GM19463 (cell line): Measurements from ENCODE around the gene RENBP.

Experiments used
- ATAC-seq: cut with Tn5 transposase; IDR thresholded peaks from one replicate; pipeline ENCODE4 v1.9.1; 2021; ENCODE audit warnings: mild to moderate bottlenecking, moderate library complexity; ENCODE audit not compliant: unreplicated experiment

The RENBP gene

DNA sequence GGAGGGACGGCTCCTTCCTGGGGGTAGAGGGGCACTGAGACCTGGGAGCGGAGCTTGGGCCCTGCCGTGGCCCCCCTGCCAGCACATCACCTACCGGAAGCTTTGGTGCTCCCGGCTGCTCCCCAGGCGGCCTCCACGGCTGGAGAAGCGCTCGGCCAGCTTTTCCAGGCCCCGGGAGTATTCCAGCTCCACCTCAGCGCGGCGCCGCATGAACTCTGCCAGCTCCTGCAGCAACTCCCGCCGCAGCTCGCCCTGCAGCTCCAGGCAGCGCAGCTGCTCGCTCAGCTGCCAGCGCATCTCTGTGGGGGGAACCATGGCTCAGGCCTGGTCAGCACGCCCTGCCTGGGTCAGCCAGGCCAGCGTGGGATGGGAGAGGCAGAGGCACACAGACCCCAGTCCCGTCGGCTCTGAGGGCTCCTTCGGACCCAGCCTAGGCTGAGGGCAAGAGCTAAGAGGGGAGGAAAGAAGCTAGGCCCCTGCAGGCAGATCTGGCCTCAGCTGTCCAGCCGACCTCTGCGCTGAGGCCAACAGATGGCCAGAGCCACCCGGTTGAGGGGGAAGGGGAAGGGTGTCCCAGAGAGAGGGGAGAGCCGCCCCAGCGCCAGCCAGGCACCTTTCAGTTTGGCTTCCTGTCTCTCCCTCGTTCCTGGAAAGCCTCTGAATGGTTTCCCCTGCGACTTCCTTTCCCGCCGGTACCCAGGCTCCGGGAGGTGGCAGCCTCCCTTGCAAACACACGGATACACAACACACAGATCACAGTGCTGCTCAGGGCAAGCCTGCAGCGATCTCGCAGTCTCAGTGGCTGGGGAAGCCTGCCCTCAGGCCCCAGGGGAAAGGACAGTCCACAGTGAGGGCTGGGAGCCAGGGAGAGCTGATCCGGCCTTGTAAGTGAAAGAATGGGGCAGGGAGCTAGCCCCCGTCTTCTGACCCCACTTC is 22.7 kb downstream of the RENBP start:
- ATAC-seq, result no peak

GRCh38 chrX:153921070-153921469 is 23.4 kb downstream of the RENBP start:
- no peak for ATAC-seq

DNA sequence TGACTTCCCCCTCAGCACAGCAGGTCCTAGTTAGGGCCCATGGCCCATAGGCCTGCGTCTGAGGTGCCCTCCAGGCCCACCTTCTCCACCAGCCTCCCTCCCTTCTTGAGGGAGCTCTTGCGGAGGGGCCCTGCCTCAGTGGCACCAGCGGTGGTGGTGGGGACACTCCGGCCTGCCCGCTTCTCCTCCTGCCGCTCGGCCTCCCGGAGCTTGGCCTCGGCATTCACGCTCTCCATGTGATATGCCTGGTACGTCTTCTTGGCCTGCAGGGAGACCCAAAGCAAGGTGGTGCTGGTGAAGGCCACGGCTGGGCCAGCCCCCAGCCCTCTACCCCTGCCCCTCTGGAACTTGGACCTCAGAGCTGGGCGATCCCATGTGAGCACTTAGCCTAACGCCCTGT is 23.9 kb downstream of the RENBP start:
- no peak for ATAC-seq

DNA sequence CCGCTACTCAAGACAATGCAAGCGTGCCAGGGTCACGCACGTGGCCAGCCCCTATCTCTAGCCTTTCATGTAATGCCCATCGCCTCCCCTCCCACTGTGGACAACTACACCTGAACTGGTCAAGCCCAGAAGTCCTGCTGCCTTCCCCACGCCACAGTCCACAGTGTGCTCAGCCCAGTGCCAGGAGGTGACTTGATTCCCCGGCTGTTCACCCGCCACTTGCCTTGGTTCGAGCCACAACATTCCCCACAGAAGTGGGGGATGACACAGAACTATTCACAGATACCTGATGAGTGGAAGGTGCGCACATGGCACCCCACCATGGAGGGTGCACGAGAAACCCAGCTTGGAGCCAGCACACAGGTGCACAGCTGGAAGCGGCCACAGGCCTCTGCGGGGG is 25.2 kb downstream of the RENBP start:
- ATAC-seq, result no peak

DNA sequence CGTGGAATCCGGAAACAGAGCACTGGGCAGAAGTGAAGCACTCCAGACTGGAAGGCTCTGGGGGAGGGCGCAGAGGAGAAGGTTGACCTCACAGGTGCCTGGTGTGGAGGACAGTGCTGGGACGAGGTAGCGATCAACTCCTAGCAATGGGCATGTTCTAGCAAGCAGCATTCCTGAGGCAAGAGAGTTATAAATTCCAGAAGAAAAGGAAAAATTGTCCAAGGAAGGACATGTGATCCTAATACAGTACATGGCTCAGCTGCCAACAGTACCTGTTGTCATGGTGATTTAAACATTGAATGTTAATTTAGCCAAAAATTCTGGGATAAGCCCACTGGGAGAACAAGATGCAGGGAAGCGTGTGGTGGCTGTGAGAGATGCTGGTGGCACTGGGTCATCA is 26.6 kb downstream of the RENBP start:
- no peak for ATAC-seq

- no peak for ATAC-seq
Observed at GRCh38 chrX:153913701-153914100, 30.7 kb downstream of the RENBP start.

GRCh38 chrX:153913211-153913610 is 31.2 kb downstream of the RENBP start:
- no peak for ATAC-seq

DNA sequence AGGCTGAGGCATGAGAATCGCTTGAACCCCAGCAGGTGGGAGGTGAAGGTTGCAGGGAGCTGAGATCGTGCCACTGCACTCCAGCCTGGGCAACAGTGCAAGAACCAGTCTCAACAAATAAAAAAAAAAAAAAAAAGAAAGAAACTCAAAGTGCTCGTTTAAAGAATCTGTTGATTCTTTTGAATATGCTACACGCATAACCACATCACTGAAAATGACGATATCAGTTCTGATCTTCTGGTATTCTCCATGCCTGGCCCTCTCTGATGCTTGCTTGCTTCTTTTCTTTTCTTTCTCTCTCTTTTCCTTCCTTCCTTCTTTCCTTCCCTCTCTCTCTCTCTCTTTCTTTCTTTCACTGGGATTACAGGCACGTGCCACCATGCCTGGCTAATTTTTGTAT is 32.6 kb downstream of the RENBP start:
- no peak for ATAC-seq

DNA sequence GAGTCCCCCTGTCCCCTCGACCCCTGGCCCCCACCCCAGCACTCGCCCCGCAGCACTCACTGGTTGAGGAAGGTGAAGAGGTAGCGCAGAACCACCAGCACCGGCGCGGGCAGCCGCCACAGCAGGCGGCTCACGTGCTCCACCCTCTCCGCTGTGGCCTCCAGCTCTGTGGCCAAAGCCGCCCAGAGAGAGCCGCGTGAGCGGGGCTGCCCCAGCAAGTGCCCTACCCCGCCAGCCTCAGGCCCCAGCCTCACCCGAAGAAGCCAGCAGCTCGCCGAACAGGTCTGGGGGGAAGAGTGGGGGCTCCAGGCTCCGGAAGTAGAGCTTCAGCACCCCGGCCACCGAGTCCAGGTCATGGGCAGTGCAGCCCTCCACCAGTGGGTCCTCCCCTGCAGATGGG is 34.0 kb downstream of the RENBP start:
- no peak for ATAC-seq

DNA sequence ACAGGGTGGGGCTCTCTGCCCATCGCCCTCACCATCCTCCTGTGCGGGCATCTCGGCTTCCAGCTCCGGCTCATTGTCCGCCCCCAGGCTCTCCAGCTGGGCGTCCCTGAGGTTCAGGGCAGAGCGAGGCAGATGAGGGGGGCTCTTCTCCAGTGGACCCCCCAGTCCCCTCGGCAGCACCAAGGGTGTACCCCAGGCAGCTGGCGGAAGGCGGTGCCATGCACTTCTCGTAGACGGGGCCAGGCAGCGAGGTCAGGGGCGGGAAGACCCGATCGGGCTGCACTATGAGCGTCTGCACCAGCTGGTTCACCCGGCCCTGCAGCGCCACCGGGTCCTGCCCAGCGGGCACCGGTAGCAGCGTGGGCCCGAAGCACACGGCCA is 34.5 kb downstream of the RENBP start:
- ATAC-seq, result no peak

DNA sequence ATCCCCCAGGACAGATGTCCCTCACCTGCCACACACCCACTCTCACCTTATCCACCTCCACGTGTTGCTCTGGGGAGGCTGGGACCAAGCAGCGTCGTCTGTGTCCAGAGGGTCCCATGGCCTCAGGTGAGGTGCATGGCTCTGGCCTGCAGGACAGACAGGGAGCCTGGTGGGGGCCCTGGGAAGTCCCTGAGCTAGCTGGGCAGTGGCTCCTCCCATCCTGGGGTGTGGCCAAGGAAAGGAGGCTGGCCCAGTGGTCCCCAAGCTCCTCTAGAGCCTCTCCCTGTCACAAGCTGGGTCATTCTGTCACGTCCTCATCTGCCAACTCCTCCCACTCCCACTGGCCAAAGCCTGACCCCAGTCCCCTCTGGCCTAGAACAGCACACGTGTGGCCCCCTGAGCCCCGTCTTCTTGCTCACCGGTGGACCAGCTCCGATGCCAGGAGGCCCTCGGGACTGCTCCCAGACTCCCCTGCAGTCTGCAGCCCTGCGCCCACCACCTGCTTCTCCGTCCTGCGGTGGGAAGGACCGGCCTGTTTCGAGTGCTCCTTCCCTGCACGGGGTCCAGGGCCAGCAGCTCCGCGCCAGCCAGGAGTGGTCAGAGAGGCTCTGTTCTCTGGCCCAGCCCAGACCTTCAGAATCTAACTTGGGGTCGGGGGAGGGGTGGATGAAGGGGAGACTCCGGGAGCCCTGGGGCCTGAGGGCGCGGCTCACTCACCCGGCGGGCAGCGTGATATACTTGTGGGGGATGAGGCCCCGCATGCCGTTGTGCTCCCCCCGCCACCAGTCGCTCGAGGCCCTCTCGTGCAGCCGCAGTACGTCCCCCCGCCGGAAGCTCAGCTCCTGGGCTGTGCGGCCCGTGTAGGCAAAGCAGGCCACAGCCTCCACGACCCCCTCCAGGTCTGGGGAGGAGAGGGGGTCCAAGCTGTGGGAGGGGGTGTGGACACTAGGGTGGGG is 35.1 kb downstream of the RENBP start:
- no peak for ATAC-seq

DNA sequence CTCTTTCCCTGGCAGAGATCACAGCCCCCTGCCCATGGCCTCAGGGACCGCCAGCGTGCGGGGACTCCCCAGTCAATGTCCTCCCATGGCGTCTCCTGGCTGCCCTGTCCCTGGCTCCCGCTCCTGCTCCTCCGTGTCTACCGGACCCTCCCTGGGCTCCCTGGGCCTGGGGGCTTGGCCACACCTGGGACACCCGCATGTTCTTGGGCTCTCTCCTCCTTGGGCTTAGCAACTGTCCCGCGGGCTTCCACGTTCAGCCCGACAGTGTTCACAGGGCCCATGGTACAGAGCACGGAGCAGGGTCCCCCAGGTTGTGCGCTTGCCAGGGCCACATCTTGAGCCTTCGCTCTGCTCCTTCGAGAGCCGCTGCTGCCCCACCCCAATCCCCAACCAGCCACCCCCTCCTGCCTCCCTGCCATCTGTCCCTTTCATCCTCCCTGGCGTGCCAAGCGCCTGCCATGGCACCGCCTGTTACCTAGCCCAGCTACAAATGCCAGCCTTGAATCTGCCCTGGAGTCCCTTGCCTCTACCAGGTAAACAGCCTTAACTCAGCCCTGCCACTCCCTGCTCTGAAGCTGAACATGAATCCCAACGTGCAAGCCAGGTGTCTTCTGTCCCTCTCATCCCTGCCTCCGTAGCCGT is 36.1 kb downstream of the RENBP start:
- no peak for ATAC-seq

DNA sequence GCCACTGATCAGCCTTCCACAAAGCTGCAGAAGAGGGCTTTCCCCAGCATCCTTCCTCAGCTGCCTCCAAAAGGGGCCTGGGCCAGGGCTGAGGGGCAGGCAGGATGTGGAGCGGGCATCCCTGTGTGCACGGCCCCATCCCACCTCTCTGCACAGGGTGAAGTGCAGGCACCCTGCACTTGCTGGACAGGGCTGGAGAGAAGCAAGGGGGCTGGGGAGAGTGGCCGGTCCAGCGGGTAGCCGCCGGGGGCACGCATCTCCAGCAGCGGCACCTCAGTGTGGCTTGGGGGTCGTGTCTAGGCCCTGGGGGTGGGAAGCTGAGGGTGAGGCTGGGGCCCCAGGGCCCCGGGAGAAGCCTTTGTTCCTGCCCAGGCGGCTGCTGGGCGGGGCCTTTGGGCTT is 37.0 kb downstream of the RENBP start:
- ATAC-seq, result no peak

GRCh38 chrX:153906126-153906917 is 38.1 kb downstream of the RENBP start:
- no peak for ATAC-seq

DNA sequence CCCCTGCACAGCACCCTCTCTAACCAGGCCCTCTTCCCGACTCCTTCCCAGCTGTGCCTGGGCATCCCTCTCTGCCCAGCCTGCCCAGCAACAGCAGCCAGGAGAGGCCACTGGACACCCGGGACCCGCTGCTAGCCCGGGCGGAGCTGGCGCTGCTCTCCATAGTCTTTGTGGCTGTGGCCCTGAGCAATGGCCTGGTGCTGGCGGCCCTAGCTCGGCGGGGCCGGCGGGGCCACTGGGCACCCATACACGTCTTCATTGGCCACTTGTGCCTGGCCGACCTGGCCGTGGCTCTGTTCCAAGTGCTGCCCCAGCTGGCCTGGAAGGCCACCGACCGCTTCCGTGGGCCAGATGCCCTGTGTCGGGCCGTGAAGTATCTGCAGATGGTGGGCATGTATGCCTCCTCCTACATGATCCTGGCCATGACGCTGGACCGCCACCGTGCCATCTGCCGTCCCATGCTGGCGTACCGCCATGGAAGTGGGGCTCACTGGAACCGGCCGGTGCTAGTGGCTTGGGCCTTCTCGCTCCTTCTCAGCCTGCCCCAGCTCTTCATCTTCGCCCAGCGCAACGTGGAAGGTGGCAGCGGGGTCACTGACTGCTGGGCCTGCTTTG is 38.9 kb downstream of the RENBP start:
- no peak for ATAC-seq

- no peak for ATAC-seq
Observed at GRCh38 chrX:153903991-153904957, 40.2 kb downstream of the RENBP start, which contains the start of gene AVPR2. TSS of gene AVPR2 (plus strand) at chrX:153904673. CDS start at chrX:153905146, 473 bp downstream.

DNA sequence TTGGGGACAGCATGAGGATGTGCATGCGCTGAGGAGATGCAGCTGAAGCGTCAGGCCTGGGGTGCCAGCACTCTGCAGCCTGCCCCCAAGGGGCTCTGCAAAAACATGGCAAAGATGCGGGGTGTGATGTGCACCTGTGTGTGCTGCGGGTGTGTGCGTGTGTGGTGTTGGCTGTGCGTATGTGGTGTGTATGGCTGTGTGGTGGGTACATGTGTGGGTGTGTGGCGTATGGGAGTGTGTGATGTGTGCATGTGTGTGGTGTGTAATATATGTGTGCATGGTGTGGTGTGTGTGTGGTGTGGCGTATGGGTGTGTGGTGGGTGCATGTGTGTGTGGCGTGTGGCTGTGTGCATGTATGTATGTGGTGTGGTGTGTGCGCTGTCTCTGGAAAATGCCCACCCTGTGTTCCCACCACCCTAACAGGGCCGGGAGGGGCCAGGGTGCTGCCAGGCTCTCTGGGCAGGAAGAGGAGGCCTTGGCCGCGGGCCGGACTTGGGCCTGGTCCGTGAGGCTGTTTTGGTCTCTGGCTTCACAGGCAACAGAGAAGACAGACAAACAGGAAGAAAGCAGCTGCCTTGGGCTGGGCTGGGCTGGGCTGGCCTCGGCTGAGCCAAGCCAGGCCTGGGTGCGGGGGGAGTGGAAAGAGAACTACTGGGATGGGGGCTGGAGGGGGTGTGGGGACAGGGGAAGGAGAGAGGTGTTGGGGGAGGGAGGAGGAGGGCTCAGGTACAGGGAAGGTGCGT is 41.0 kb downstream of the RENBP start:
- ATAC-seq, result no peak

- no peak for ATAC-seq
Observed at GRCh38 chrX:153902385-153902784, 42.1 kb downstream of the RENBP start.
